CD14-positive monocyte (primary cell): Measurements from ENCODE around the gene EEPD1. TPM values are rescaled to one million over a fixed set of nuclear protein-coding genes. Genes with fewer than 3 reads are reported as not detected.

Experiments
- DNase-seq, 3 donors: peaks; one replicate each; pipeline ENCODE4 v3.0.0-alpha.2; 2011 to 2022
- H2AFZ ChIP-seq: 2 replicates; pipeline ENCODE4 v1.6.0; 2012; ENCODE audit warnings: mild to moderate bottlenecking, low read depth, low read length, inconsistent platforms; ENCODE audit not compliant: insufficient read depth, poor library complexity, severe bottlenecking
- H3K27ac ChIP-seq, 2 donors: 1 replicate in 1 of 2; 2 replicates in 1 of 2; pipeline ENCODE4 v1.5.1; 2012 to 2013; ENCODE audit warnings: low read length in 2 of 2, control low read depth in 1 of 2, inconsistent platforms in 1 of 2, low read depth in 1 of 2, mild to moderate bottlenecking in 1 of 2
- H3K27me3 ChIP-seq, 2 donors: one replicate each; pipeline versions ENCODE4 v1.6.0 to v1.6.1; 2011 to 2013; ENCODE audit warnings: low read length in 2 of 2; ENCODE audit not compliant: control insufficient read depth in 2 of 2, insufficient read depth in 2 of 2
- H3K36me3 ChIP-seq, 2 donors: replicated peaks in 1 of 2; 1 replicate in 1 of 2; 2 replicates in 1 of 2; pipeline versions ENCODE4 v1.5.1 to v1.6.1; 2012 to 2013; ENCODE audit warnings: low read length in 2 of 2, control low read depth in 1 of 2, inconsistent platforms in 1 of 2, mild to moderate bottlenecking in 1 of 2; ENCODE audit not compliant: insufficient read depth in 2 of 2, control insufficient read depth in 1 of 2
- H3K4me1 ChIP-seq, 2 donors: 1 replicate in 1 of 2; 2 replicates in 1 of 2; pipeline versions ENCODE4 v1.5.1 to v1.6.1; 2012 to 2013; ENCODE audit warnings: low read length in 2 of 2, control low read depth in 1 of 2, inconsistent platforms in 1 of 2, mild to moderate bottlenecking in 1 of 2, moderate library complexity in 1 of 2; ENCODE audit not compliant: insufficient read depth in 2 of 2, control insufficient read depth in 1 of 2
- H3K4me2 ChIP-seq: replicated peaks from 2 replicates; pipeline ENCODE3; 2012; ENCODE audit warnings: low read length, moderate library complexity, mild to moderate bottlenecking; ENCODE audit not compliant: poor library complexity, severe bottlenecking; ENCODE audit errors: extremely low read depth
- H3K4me3 ChIP-seq, 3 experiments: fragments of 200-600 bp in 1 of 3; sonication (generic) in 1 of 3; replicated peaks in 1 of 3; 1 replicate in 2 of 3; 2 replicates in 1 of 3; pipeline ENCODE4 v1.5.1; 2011 to 2013; ENCODE audit warnings: low read length in 3 of 3, mild to moderate bottlenecking in 3 of 3, control low read depth in 2 of 3, low read depth in 2 of 3, inconsistent platforms in 1 of 3, moderate library complexity in 1 of 3
- H3K79me2 ChIP-seq: 2 replicates; pipeline ENCODE4 v1.6.0; 2012; ENCODE audit warnings: mild to moderate bottlenecking, control low read depth, inconsistent platforms, low read length, moderate library complexity; ENCODE audit not compliant: insufficient read depth
- H3K9ac ChIP-seq: 2 replicates; pipeline ENCODE4 v1.6.0; 2017; ENCODE audit warnings: low read length, mild to moderate bottlenecking; ENCODE audit not compliant: insufficient read depth, poor library complexity, severe bottlenecking
- H3K9me3 ChIP-seq, 2 donors: replicated peaks in 1 of 2; 1 replicate in 1 of 2; 2 replicates in 1 of 2; pipeline versions ENCODE4 v1.5.1 to v1.6.1; 2012 to 2013; ENCODE audit warnings: low read length in 2 of 2, control low read depth in 1 of 2; ENCODE audit not compliant: control insufficient read depth in 1 of 2, insufficient read depth in 1 of 2
- H4K20me1 ChIP-seq: 2 replicates; pipeline ENCODE4 v1.6.0; 2012; ENCODE audit warnings: mild to moderate bottlenecking, low read length, control low read depth, moderate library complexity; ENCODE audit not compliant: insufficient read depth
- H3K27ac Mint-ChIP-seq, 7 donors: one replicate each; pipeline ENCODE4 v1.8.0; 2020; ENCODE audit warnings: mild to moderate bottlenecking in 7 of 7, mixed read lengths in 7 of 7, moderate library complexity in 6 of 7, inconsistent platforms in 2 of 7
- H3K27me3 Mint-ChIP-seq, 3 donors: one replicate each; pipeline ENCODE4 v1.8.0; 2021 to 2022; ENCODE audit warnings: low read depth in 3 of 3, mild to moderate bottlenecking in 3 of 3, mixed read lengths in 3 of 3, moderate library complexity in 3 of 3, inconsistent platforms in 1 of 3
- H3K36me3 Mint-ChIP-seq, 2 donors: one replicate each; pipeline ENCODE4 v1.8.0; 2020; ENCODE audit warnings: mixed read lengths in 2 of 2, inconsistent platforms in 1 of 2, mild to moderate bottlenecking in 1 of 2
- H3K4me1 Mint-ChIP-seq: one replicate; pipeline ENCODE4 v1.8.0; 2020; ENCODE audit warnings: mild to moderate bottlenecking, mixed read lengths
- H3K4me3 Mint-ChIP-seq, 2 donors: one replicate each; pipeline ENCODE4 v1.8.0; 2020; ENCODE audit warnings: mild to moderate bottlenecking in 2 of 2, mixed read lengths in 2 of 2, moderate library complexity in 1 of 2
- H3K9me3 Mint-ChIP-seq, 7 donors: one replicate each; pipeline ENCODE4 v1.8.0; 2020 to 2022; ENCODE audit warnings: mixed read lengths in 7 of 7, mild to moderate bottlenecking in 6 of 7, moderate library complexity in 6 of 7, inconsistent platforms in 2 of 7
- CTCF ChIP-seq: fragments of 200-600 bp; IDR thresholded peaks from one replicate; pipeline ENCODE4 v1.8.0; 2022; ENCODE audit warnings: antibody characterized with exemption, mild to moderate bottlenecking
- WGBS: methylation state at CpG from one replicate; pipeline ENCODE4 v1.1.5; 2013; ENCODE audit warnings: missing lambda C conversion rate; ENCODE audit not compliant: insufficient coverage; 5-methylcytosine and 5-hydroxymethylcytosine counted together
- intact Hi-C, 2 donors: fragments of 100-400 bp; cut with micrococcal nuclease; formaldehyde crosslinking; loops; one replicate each; pipeline versions ENCODE4 v1.15.0 to v1.15.1; 2023
- polyA plus RNA-seq, 3 donors: library from polyadenylated mRNA; depleted of rRNA in 1 of 3; unstranded in 2 of 3; stranded (reverse) in 1 of 3; fragments of 300-500 nt in 2 of 3; fragments of >200 nt in 1 of 3; fragmentation: Illumina TruSeq in 2 of 3; gene quantifications; 1 replicate in 2 of 3; 2 replicates in 1 of 3; pipeline ENCODE4 v1.2.3, GENCODE V29; 2012 to 2021

Gene EEPD1
- polyA plus RNA-seq, 3 donors: 8.6 to 14.4 (median 12.6) TPM

GRCh38 chr7:36265680-36266079 lies 112.6 kb downstream of the EEPD1 start:
- H3K4me2 ChIP-seq: peak overlapping the region; percentile 62
- H3K9me3 Mint-ChIP-seq: no peaks in the 10 kb centered on the region
- intact Hi-C loops: loop anchor here (2.0 to 5.0 kb wide), 2 partner anchors 21 to 58 kb away; no protein-coding TSS in a partner anchor

GRCh38 chr7:36266190-36266589 lies 113.1 kb downstream of the EEPD1 start:
- Histone ChIP-seq H2AFZ (no peak overlapping the region), H3K79me2 (peaks cover 14% of the 10 kb centered on the region), H3K36me3 (no peaks in the 10 kb centered on the region), H3K4me2 (peak overlapping the region; percentile 62), H3K27me3 (no peaks in the 10 kb centered on the region), H3K9ac (peak overlapping the region; percentile 53), H3K9me3 (no peaks in the 10 kb centered on the region), H3K4me1 (peaks cover 59 to 65% of the 10 kb centered on the region in 2 donors), H4K20me1 (no peaks in the 10 kb centered on the region), H3K27ac (peak overlapping the region; percentile 90 to 93), H3K4me3 (peak overlapping the region in 1 of 3 experiments; percentile 52)
- WGBS: 100% methylated on average over 2 of the region's 5 CpGs
- no peak for DNase-seq
- Mint-ChIP-seq H3K27me3 (peaks cover 1 to 3% (median 2%) of the 10 kb centered on the region in 3 donors), H3K4me1 (peaks cover 65% of the 10 kb centered on the region), H3K9me3 (no peaks in the 10 kb centered on the region), H3K27ac (peak overlapping the region; percentile 95 to 100 (median 99)), H3K36me3 (peaks cover 13 to 18% of the 10 kb centered on the region in 2 donors), H3K4me3 (peak overlapping the region in 1 of 2 donors; percentile 51)
- intact Hi-C loops: loop anchor here in 1 of 2 donors (5.0 kb wide), 1 partner anchor 59 kb away; no protein-coding TSS in a partner anchor
- no peak for TF ChIP-seq CTCF

More at GRCh38 chr7:36265680-36266079, 112.6 kb downstream of the EEPD1 start:
- peak overlapping the region in 1 of 3 experiments; percentile 52 for H3K4me3 ChIP-seq
- peak; percentile 84 to 94 (median 87) for DNase-seq
- H3K9ac ChIP-seq: peak overlapping the region; percentile 53
- no peak overlapping the region for H2AFZ ChIP-seq
- Mint-ChIP-seq H3K27me3 (peaks cover 1 to 3% (median 2%) of the 10 kb centered on the region in 3 donors), H3K36me3 (peaks cover 12 to 16% of the 10 kb centered on the region in 2 donors), H3K4me1 (peaks cover 70% of the 10 kb centered on the region), H3K4me3 (peak overlapping the region; percentile 18 to 49), H3K27ac (peak overlapping the region; percentile 98 to 100 (median 99))
- TF ChIP-seq CTCF: no peak
- WGBS: 6% methylated on average over 2 of the region's 3 CpGs
- no peaks in the 10 kb centered on the region for H3K27me3 ChIP-seq
- peaks cover 14% of the 10 kb centered on the region for H3K79me2 ChIP-seq
- H3K9me3 ChIP-seq: no peaks in the 10 kb centered on the region
- H3K4me1 ChIP-seq: peaks cover 64 to 70% of the 10 kb centered on the region in 2 donors
- H3K27ac ChIP-seq: peak overlapping the region; percentile 90 to 93
- no peaks in the 10 kb centered on the region for H4K20me1 ChIP-seq
- no peaks in the 10 kb centered on the region for H3K36me3 ChIP-seq
